H1 (cell line): ENCODE data around the gene AP3S1. TPM values are rescaled to one million over a fixed set of nuclear protein-coding genes. Genes with fewer than 3 reads are reported as not detected.

Source experiments
- CHD7 ChIP-seq: fragments of 300-600 bp; sonication (generic); IDR thresholded peaks from 2 replicates; pipeline ENCODE4 v1.7.1; 2012; ENCODE audit warnings: low read length, moderate library complexity, mild to moderate bottlenecking, inconsistent platforms; ENCODE audit not compliant: insufficient replicate concordance
- polyA plus RNA-seq, 7 experiments: library from polyadenylated mRNA; depleted of rRNA in 3 of 7; stranded (reverse) in 5 of 7; unstranded in 2 of 7; fragments of >200 nt in 5 of 7; fragments of 200-250 nt in 2 of 7; gene quantifications; 1 replicate in 5 of 7; 2 replicates in 1 of 7; 4 replicates in 1 of 7; pipeline versions ENCODE4 v1.2.1 to v1.2.3, GENCODE V29; 2011 to 2013; ENCODE audit warnings: missing spikeins in 2 of 7, mixed read lengths in 2 of 7
- total RNA-seq: library from RNA; stranded (reverse); fragmentation: NEBNext Ultra II Directional; extraction: Animal tissue kit (Norgen Biotek cat#: 25700); gene quantifications from 2 replicates; pipeline ENCODE4 v1.2.1, GENCODE V29; 2021

Gene AP3S1
- total and polyA plus RNA-seq, 2 of the 8 experiments (the other 6 are each of a cell fraction or from before 2014, with no cell fraction given): 26.6 to 72.7 TPM

- TF ChIP-seq CHD7: no peak
These were observed 112.4 kb downstream of the AP3S1 start (continued) for GRCh38 chr5:115954144-115954543.
